Measurements from ENCODE around the gene ATG2B.

The ATG2B gene

DNA sequence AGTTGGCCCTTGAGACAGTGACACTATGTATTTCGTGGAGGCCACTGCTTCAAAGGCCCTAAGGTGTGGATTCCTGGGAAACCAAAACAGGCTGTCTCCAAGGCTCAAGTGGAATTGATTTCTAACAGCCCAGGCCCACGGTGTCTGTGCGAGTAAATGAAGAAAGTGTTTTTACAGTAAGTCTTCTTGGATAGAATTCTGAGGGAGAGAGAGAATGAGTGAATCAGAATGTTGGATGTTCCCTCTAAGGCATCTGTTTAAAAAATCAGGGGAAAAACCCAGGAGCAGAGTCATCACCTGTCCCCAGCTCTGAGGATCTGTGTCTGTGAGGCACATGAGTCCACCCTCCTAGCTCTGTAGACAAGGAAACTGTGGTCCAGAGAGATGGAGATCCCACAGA, 129.5 kb downstream of the ATG2B start:
- Histone ChIP-seq H3K4me3 (ENCODE audit: control insufficient read depth in 1 of 7, extremely low read depth in 1 of 7, insufficient read depth in 4 of 7, low read depth in 2 of 7, low read length in 6 of 7) (no peak overlapping the region), H3K27ac (ENCODE audit: insufficient read depth in 1 of 2, low read depth in 1 of 2, low read length in 2 of 2, poor library complexity in 1 of 2, severe bottlenecking in 2 of 2) (no peak overlapping the region), H3K9me3 (ENCODE audit: control extremely low read depth in 1 of 5, control insufficient read depth in 4 of 5, insufficient read depth in 2 of 5, low read depth in 1 of 5, low read length in 4 of 5) (peaks cover 0 to 4% (median under 1%) of the 10 kb centered on the region in 5 experiments), H3K4me1 (ENCODE audit: control extremely low read depth in 1 of 4, control insufficient read depth in 4 of 4, insufficient read depth in 4 of 4, low read length in 3 of 4) (no peaks in the 10 kb centered on the region), H3K36me3 (ENCODE audit: control insufficient read depth in 4 of 4, insufficient read depth in 4 of 4, low read length in 3 of 4) (no peaks in the 10 kb centered on the region), H3K27me3 (replicated peaks in 2 of 5; ENCODE audit: control insufficient read depth in 4 of 5, insufficient read depth in 5 of 5, low read length in 4 of 5) (peaks cover 0 to 16% (median 5%) of the 10 kb centered on the region in 5 experiments)
- POLR2A ChIA-PET = no interaction called here
- CTCF ChIA-PET = no interaction called here
- no peak for DNase-seq
- 90% methylated on average over 3 of the region's 3 CpGs for WGBS (ENCODE audit: insufficient coverage)

DNA sequence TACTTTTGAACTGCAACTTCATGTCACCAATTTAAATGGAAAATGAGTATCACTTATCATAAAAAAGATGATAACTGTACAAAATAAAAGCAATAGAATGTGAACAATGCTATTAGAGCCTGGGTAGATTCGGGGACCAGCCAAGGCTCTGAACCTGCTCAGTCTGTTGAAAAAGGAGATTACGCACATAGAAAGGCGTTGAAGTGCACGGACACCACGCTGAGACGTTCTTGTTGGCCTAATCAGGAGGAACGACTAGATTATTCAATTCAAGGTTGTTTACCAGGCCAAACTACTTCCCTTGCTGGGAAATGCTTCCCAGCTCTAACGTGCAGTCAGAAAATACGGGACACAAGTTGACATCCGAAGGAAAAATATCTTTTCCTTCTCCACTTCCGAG, 130.6 kb downstream of the ATG2B start:
- H3K4me3 ChIP-seq (ENCODE audit: control insufficient read depth in 1 of 7, extremely low read depth in 1 of 7, insufficient read depth in 4 of 7, low read depth in 2 of 7, low read length in 6 of 7) = no peak overlapping the region

GRCh38 chr14:96231526-96232130, 131.5 kb downstream of the ATG2B start:
- WGBS (ENCODE audit: insufficient coverage) = 97% methylated on average over 10 of the region's 12 CpGs
- Histone ChIP-seq H3K4me1 (ENCODE audit: control extremely low read depth in 1 of 4, control insufficient read depth in 4 of 4, insufficient read depth in 4 of 4, low read length in 3 of 4) (no peaks in the 10 kb centered on the region), H3K4me3 (ENCODE audit: control insufficient read depth in 1 of 7, extremely low read depth in 1 of 7, insufficient read depth in 4 of 7, low read depth in 2 of 7, low read length in 6 of 7) (no peak overlapping the region), H3K27me3 (replicated peaks in 2 of 5; ENCODE audit: control insufficient read depth in 4 of 5, insufficient read depth in 5 of 5, low read length in 4 of 5) (peaks cover 0 to 15% (median 2%) of the 10 kb centered on the region in 5 experiments), H3K27ac (ENCODE audit: insufficient read depth in 1 of 2, low read depth in 1 of 2, low read length in 2 of 2, poor library complexity in 1 of 2, severe bottlenecking in 2 of 2) (no peak overlapping the region), H3K36me3 (ENCODE audit: control insufficient read depth in 4 of 4, insufficient read depth in 4 of 4, low read length in 3 of 4) (no peaks in the 10 kb centered on the region), H3K9me3 (ENCODE audit: control extremely low read depth in 1 of 5, control insufficient read depth in 4 of 5, insufficient read depth in 2 of 5, low read depth in 1 of 5, low read length in 4 of 5) (peaks cover 0 to 15% (median 4%) of the 10 kb centered on the region in 5 experiments)
- DNase-seq = no peak
- CTCF ChIA-PET = no interaction called here
- POLR2A ChIA-PET = no interaction called here

More for the DNA sequence above, 130.6 kb downstream of the ATG2B start:
- H3K36me3 ChIP-seq (ENCODE audit: control insufficient read depth in 4 of 4, insufficient read depth in 4 of 4, low read length in 3 of 4) = no peaks in the 10 kb centered on the region
- DNase-seq = no peak
- H3K27ac ChIP-seq (ENCODE audit: insufficient read depth in 1 of 2, low read depth in 1 of 2, low read length in 2 of 2, poor library complexity in 1 of 2, severe bottlenecking in 2 of 2) = no peak overlapping the region
- no peaks in the 10 kb centered on the region for H3K4me1 ChIP-seq (ENCODE audit: control extremely low read depth in 1 of 4, control insufficient read depth in 4 of 4, insufficient read depth in 4 of 4, low read length in 3 of 4)
- 87% methylated on average over 10 of the region's 11 CpGs for WGBS (ENCODE audit: insufficient coverage)
- ChIA-PET CTCF (no interaction called here), POLR2A (no interaction called here)
- peaks cover 0 to 13% (median 4%) of the 10 kb centered on the region in 5 experiments for H3K9me3 ChIP-seq (ENCODE audit: control extremely low read depth in 1 of 5, control insufficient read depth in 4 of 5, insufficient read depth in 2 of 5, low read depth in 1 of 5, low read length in 4 of 5)
- H3K27me3 ChIP-seq (replicated peaks in 2 of 5; ENCODE audit: control insufficient read depth in 4 of 5, insufficient read depth in 5 of 5, low read length in 4 of 5) = peaks cover 0 to 15% (median 2%) of the 10 kb centered on the region in 5 experiments

DNA sequence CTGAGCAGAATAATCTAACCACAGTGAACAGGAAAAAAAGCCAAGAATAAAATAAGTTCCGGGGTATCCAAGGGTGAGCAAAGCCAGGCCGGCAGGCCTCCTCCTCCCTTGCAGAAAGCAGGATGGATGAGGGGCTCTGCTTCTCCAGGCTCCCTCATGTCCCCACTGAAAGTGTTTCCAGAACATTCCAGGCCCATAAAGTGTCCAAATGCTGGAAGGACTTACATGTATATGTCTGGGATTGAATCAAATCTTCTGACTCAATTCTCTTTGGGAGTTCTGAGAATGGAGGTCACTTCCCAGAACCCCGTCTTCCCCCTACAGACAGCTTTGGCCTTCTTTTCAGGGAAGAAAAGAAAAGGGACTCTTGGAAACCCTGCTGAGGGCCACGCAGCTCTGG, 132.1 kb downstream of the ATG2B start:
- Histone ChIP-seq H3K4me3 (ENCODE audit: control insufficient read depth in 1 of 7, extremely low read depth in 1 of 7, insufficient read depth in 4 of 7, low read depth in 2 of 7, low read length in 6 of 7) (no peak overlapping the region), H3K4me1 (ENCODE audit: control extremely low read depth in 1 of 4, control insufficient read depth in 4 of 4, insufficient read depth in 4 of 4, low read length in 3 of 4) (no peaks in the 10 kb centered on the region), H3K36me3 (ENCODE audit: control insufficient read depth in 4 of 4, insufficient read depth in 4 of 4, low read length in 3 of 4) (no peaks in the 10 kb centered on the region), H3K27me3 (replicated peaks in 2 of 5; ENCODE audit: control insufficient read depth in 4 of 5, insufficient read depth in 5 of 5, low read length in 4 of 5) (peaks cover 0 to 10% (median 2%) of the 10 kb centered on the region in 5 experiments), H3K27ac (ENCODE audit: insufficient read depth in 1 of 2, low read depth in 1 of 2, low read length in 2 of 2, poor library complexity in 1 of 2, severe bottlenecking in 2 of 2) (no peak overlapping the region), H3K9me3 (ENCODE audit: control extremely low read depth in 1 of 5, control insufficient read depth in 4 of 5, insufficient read depth in 2 of 5, low read depth in 1 of 5, low read length in 4 of 5) (peaks cover 0 to 15% (median 4%) of the 10 kb centered on the region in 5 experiments)
- WGBS (ENCODE audit: insufficient coverage) = 100% methylated on average over 3 of the region's 4 CpGs
- POLR2A ChIA-PET = no interaction called here
- CTCF ChIA-PET = no interaction called here
- no peak for DNase-seq

DNA sequence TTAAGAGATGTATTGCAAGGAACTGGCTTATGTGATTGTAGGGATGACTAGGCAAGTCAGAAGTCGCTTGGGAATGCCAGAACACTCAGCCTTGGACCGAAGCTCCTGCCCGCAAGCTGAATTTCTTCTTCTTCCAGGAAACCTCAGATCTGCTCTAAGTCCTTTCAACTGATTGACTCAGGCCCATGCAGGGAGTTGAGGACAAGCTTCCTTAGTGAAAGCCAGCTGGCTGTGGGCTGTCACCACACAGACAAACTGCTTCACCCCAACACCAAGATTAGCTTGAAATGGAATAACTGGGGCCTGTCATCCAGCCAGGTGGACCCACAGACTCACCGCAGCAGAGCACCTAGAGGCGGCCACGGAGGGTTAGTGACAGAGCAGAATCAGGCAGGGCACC, 133.8 kb downstream of the ATG2B start:
- no peaks in the 10 kb centered on the region for H3K36me3 ChIP-seq (ENCODE audit: control insufficient read depth in 4 of 4, insufficient read depth in 4 of 4, low read length in 3 of 4)
- peaks cover 0 to 15% (median 4%) of the 10 kb centered on the region in 5 experiments for H3K9me3 ChIP-seq (ENCODE audit: control extremely low read depth in 1 of 5, control insufficient read depth in 4 of 5, insufficient read depth in 2 of 5, low read depth in 1 of 5, low read length in 4 of 5)
- H3K4me1 ChIP-seq (ENCODE audit: control extremely low read depth in 1 of 4, control insufficient read depth in 4 of 4, insufficient read depth in 4 of 4, low read length in 3 of 4) = no peaks in the 10 kb centered on the region
- CTCF ChIA-PET = no interaction called here
- H3K4me3 ChIP-seq (ENCODE audit: control insufficient read depth in 1 of 7, extremely low read depth in 1 of 7, insufficient read depth in 4 of 7, low read depth in 2 of 7, low read length in 6 of 7) = no peak overlapping the region
- peaks cover 0 to 4% (median 2%) of the 10 kb centered on the region in 5 experiments for H3K27me3 ChIP-seq (replicated peaks in 2 of 5; ENCODE audit: control insufficient read depth in 4 of 5, insufficient read depth in 5 of 5, low read length in 4 of 5)
- POLR2A ChIA-PET = no interaction called here
- no peak for DNase-seq
- H3K27ac ChIP-seq (ENCODE audit: insufficient read depth in 1 of 2, low read depth in 1 of 2, low read length in 2 of 2, poor library complexity in 1 of 2, severe bottlenecking in 2 of 2) = no peak overlapping the region
- WGBS (ENCODE audit: insufficient coverage) = 94% methylated on average over 6 of the region's 6 CpGs

Data from common myeloid progenitor, CD34-positive (primary cell).